Tibial artery (tissue), 4 donors: ENCODE measurements around the gene SPAG8.

ENCODE experiments used
- DNase-seq, 2 donors: peaks; one replicate each; pipeline ENCODE4 v3.0.0-alpha.2; 2019
- H3K27ac ChIP-seq, 2 donors: fragments of 200-600 bp; sonication (generic) in 1 of 2; 1 replicate in 1 of 2; 2 replicates in 1 of 2; pipeline ENCODE4 v1.5.1; 2018 to 2019; ENCODE audit warnings: mild to moderate bottlenecking in 1 of 2
- H3K27me3 ChIP-seq, 2 donors: fragments of 200-600 bp; sonication (generic) in 1 of 2; one replicate each; pipeline versions ENCODE4 v1.5.1 to v1.6.0; 2016 to 2019
- H3K36me3 ChIP-seq, 3 donors: fragments of 200-600 bp; sonication (generic) in 2 of 3; one replicate each; pipeline ENCODE4 v1.5.1; 2016 to 2019; ENCODE audit warnings: mild to moderate bottlenecking in 2 of 3
- H3K4me1 ChIP-seq, 4 donors: fragments of 200-600 bp; sonication (generic) in 2 of 4; 1 replicate in 3 of 4; 2 replicates in 1 of 4; pipeline ENCODE4 v1.5.1; 2016 to 2019
- H3K4me3 ChIP-seq, 2 donors: fragments of 200-600 bp; sonication (generic) in 1 of 2; 1 replicate in 1 of 2; 2 replicates in 1 of 2; pipeline ENCODE4 v1.5.1; 2018 to 2019; ENCODE audit warnings: mild to moderate bottlenecking in 2 of 2
- H3K9me3 ChIP-seq, 3 donors: fragments of 200-600 bp; sonication (generic) in 1 of 3; one replicate each; pipeline ENCODE4 v1.5.1; 2016 to 2019
- CTCF ChIP-seq, 2 experiments: fragments of 200-600 bp in 1 of 2; fragments of 450-650 bp in 1 of 2; IDR thresholded peaks; one replicate each; pipeline ENCODE4 v1.5.1; 2017 to 2019; ENCODE audit warnings: antibody characterized with exemption in 2 of 2, mild to moderate bottlenecking in 1 of 2, moderate library complexity in 1 of 2
- intact Hi-C: fragments of 100-400 bp; cut with DNase I; formaldehyde crosslinking; loops from one replicate; pipeline ENCODE4 v1.15.0; 2023; ENCODE audit warnings: low total_unique reads

SPAG8 gene

DNA sequence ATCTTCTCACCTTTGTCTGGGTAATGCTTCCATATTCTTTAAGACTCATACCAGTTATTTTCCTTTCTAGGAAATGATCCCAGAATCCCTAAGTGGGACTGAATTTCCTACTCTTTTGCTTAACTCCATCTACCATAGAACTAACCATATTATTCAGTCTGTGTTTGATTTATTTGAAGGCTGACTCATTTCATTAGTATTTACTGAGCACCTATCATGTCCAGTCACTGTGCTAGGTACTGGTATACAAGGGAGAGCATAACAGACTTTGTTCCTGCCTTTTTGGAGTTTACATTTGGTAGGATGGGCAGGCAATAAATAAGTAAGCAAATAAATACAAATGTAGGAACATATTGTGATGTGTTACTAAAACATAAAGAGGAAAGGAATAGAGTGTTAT, 16.4 kb downstream of the SPAG8 start:
- peaks cover 0 to 15% (median 9%) of the 10 kb centered on the region in 3 donors for H3K36me3 ChIP-seq
- H3K27me3 ChIP-seq = no peaks in the 10 kb centered on the region
- H3K9me3 ChIP-seq = no peaks in the 10 kb centered on the region
- intact Hi-C loops = no loop called here
- no peak for DNase-seq
- no peak for TF ChIP-seq CTCF (IDR thresholded peaks at IDR 0.05)
- H3K27ac ChIP-seq = no peak overlapping the region
- H3K4me1 ChIP-seq = peaks cover 0 to 50% (median 34%) of the 10 kb centered on the region in 4 donors
- no peak overlapping the region for H3K4me3 ChIP-seq

DNA sequence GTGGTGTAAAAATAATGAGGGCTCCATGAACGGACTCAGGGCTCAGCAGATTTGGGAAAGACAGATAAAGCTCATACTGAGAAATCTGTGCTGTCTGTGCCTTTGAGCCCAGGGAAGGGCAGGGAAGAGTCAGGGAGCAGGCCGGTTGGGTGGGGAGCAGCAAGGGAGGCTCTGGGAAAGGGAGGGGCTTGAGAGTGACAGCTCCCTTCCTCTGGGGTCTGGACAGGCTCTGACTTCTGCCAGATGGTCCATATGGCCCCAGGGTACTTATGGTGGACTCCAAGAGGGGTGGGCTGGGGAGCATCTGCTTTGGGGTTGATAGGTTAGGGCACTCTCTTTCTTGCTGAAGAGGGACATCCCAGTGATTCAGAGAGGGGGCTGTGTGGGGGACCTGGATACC, 18.6 kb downstream of the SPAG8 start:
- H3K27me3 ChIP-seq = no peaks in the 10 kb centered on the region
- DNase-seq = no peak
- intact Hi-C loops = loop anchor here (5.0 kb wide), 2 partner anchors 34 to 89 kb away; partner anchors contain the start of genes FAM221B and TMEM8B
- H3K4me1 ChIP-seq = peaks cover 0 to 53% (median 37%) of the 10 kb centered on the region in 4 donors
- no peak for TF ChIP-seq CTCF (IDR thresholded peaks at IDR 0.05)
- no peaks in the 10 kb centered on the region for H3K36me3 ChIP-seq
- no peaks in the 10 kb centered on the region for H3K9me3 ChIP-seq
- H3K27ac ChIP-seq = peak overlapping the region; percentile 65 to 87
- peak overlapping the region in 1 of 2 donors; percentile 13 for H3K4me3 ChIP-seq

- H3K4me3 ChIP-seq = peak overlapping the region; percentile 13 to 61
- peak overlapping the region; percentile 65 to 87 for H3K27ac ChIP-seq
- no peak for TF ChIP-seq CTCF (IDR thresholded peaks at IDR 0.05)
- H3K36me3 ChIP-seq = no peaks in the 10 kb centered on the region
- DNase-seq = no peak
- intact Hi-C loops = loop anchor here (5.0 kb wide), 2 partner anchors 34 to 89 kb away; partner anchors contain the start of genes FAM221B and TMEM8B
- H3K4me1 ChIP-seq = peaks cover 0 to 53% (median 36%) of the 10 kb centered on the region in 4 donors
- no peaks in the 10 kb centered on the region for H3K9me3 ChIP-seq
- no peaks in the 10 kb centered on the region for H3K27me3 ChIP-seq
Measured at GRCh38 chr9:35792826-35793225, 19.2 kb downstream of the SPAG8 start.

DNA sequence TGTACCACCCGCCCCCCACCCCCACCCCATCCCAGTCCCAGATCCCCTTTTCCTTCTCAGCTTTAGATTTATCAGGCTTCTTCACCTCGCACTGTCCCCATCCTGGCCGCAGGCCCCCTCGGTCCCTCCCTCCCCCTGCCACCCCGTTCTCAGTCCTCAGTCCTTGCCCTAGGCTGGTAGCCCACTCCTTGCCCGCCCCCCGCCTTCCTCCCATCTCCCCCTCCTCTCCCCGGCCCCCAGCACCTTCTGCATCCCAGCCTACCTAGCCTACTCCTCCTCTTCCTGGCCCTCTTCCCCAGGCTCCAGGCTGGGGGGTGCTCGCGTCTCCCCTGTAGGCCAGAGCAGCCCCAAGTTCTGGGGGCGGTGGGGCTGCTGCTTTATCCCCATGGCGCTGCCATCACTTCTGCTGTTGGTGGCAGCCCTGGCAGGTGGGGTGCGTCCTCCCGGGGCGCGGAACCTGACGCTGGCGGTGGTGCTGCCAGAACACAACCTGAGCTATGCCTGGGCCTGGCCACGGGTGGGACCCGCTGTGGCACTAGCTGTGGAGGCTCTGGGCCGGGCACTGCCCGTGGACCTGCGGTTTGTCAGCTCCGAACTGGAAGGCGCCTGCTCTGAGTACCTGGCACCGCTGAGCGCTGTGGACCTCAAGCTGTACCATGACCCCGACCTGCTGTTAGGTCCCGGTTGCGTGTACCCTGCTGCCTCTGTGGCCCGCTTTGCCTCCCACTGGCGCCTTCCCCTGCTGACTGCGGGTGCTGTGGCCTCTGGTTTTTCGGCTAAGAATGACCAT, 19.8 kb downstream of the SPAG8 start:
- no peaks in the 10 kb centered on the region for H3K36me3 ChIP-seq
- H3K27ac ChIP-seq = peak overlapping the region; percentile 82 to 87
- DNase-seq = peak in 1 of 2 donors; percentile 72
- peak overlapping the region; percentile 60 to 61 for H3K4me3 ChIP-seq
- H3K27me3 ChIP-seq = no peaks in the 10 kb centered on the region
- intact Hi-C loops = loop anchor here (5.0 kb wide), 2 partner anchors 35 to 90 kb away; partner anchors contain the start of genes FAM221B and TMEM8B
- peaks cover 0 to 53% (median 36%) of the 10 kb centered on the region in 4 donors for H3K4me1 ChIP-seq
- H3K9me3 ChIP-seq = no peaks in the 10 kb centered on the region
- TF ChIP-seq CTCF (IDR thresholded peaks at IDR 0.05) = no peak

DNA sequence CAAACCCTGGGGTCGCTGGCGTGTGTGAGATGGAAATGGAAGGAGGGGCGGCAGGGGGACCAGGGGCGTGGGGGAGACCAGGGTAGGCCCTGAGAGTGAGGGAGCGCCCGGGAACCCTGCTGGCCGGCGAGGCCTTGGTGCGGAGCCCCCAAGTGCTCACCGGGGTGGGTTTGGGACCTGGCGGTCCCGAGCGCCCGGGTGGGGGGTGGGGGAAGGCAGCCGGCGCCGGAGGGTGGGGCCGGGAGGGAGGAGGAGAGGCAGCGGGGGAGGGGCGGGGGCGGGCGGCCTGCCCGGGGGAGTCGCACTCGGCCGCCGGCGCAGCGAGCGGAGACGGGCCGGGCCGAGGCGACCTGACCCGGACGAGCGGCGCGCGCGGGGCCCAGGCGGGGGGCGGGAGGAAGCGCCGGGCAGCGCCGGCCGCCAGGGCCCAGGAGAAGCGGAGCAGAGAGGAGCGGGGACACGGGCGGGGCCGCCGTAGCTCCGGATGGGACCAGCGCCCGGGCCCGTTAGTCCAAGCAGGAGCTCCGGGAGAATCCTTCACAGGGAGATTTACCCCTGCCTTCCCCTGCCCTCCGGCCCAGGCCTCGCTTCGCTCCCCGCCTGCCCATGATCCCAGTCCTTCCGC, 20.7 kb downstream of the SPAG8 start, which contains the start of gene NPR2:
NPR2 (plus strand) TSS at position 295 of the 625 bp plus-strand sequence. CDS start 818 bp downstream, outside the sequence.
- DNase-seq = peak; percentile 35 to 78
- H3K9me3 ChIP-seq = no peaks in the 10 kb centered on the region
- H3K36me3 ChIP-seq = no peaks in the 10 kb centered on the region
- H3K4me1 ChIP-seq = peaks cover 0 to 53% (median 36%) of the 10 kb centered on the region in 4 donors
- intact Hi-C loops = loop anchor here (5.0 kb wide), 2 partner anchors 36 to 91 kb away; partner anchors contain the start of genes FAM221B and TMEM8B
- peak within 1 kb of the TSS; percentile 60 to 61 for H3K4me3 ChIP-seq
- H3K27ac ChIP-seq = peak within 1 kb of the TSS; percentile 82 to 87
- no peaks in the 10 kb centered on the region for H3K27me3 ChIP-seq
- no peak for TF ChIP-seq CTCF (IDR thresholded peaks at IDR 0.05)
